ENCODE data around the gene KIRREL3. TPM values are rescaled to one million over a fixed set of nuclear protein-coding genes. Genes with fewer than 3 reads are reported as not detected.

The KIRREL3 gene
- total RNA-seq, 1 experiment from 2014 or later: 0.06 TPM

DNA sequence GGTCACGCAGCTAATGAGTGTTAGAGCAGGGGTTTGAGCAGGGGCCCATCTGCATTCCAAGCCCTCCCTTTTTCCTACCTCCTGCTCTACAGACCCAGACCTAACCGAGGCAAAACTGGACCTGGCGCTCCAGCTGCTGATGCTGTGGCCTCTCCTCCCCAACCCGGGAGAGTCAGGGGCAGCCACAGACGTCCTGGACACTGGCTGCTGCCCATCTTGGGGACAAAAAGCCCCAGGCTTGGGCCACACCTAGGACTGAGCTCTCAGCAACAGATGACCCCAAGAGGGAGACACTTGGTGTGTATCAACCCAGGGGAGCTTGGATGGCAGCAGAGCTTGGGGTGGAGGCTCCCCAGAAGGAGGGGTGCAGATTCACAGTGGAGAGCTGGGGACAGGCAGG, 472.5 kb downstream of the KIRREL3 start:
- Histone ChIP-seq H3K36me3 (no peaks in the 10 kb centered on the region), H3K9me3 (replicated peaks) (no peaks in the 10 kb centered on the region), H3K4me3 (no peak overlapping the region), H3K27me3 (no peaks in the 10 kb centered on the region), H3K4me1 (no peaks in the 10 kb centered on the region), H3K27ac (no peak overlapping the region)
- no peak for DNase-seq

DNA sequence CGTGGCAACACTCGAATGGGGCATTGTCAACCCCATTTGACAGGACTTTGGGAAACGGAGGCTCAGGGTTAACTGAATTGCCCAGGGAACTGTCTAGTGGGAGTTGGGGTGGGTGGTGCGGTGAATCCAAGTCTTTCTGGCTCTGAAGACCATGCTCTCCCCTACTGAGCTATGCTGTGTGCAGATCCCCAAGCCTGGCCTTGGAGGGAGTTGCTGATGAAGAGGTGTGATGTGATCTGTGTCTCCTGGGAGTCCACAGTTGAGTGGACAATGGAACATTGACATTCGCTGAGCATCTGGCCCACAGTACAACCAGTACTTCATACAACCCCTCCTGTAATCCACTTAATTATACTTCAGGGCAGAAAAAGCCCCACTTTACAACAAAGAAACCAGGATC, 472.9 kb downstream of the KIRREL3 start:
- no peaks in the 10 kb centered on the region for H3K27me3 ChIP-seq
- no peak overlapping the region for H3K27ac ChIP-seq
- no peak for DNase-seq
- no peaks in the 10 kb centered on the region for H3K9me3 ChIP-seq (replicated peaks)
- H3K36me3 ChIP-seq: no peaks in the 10 kb centered on the region
- no peak overlapping the region for H3K4me3 ChIP-seq
- no peaks in the 10 kb centered on the region for H3K4me1 ChIP-seq

DNA sequence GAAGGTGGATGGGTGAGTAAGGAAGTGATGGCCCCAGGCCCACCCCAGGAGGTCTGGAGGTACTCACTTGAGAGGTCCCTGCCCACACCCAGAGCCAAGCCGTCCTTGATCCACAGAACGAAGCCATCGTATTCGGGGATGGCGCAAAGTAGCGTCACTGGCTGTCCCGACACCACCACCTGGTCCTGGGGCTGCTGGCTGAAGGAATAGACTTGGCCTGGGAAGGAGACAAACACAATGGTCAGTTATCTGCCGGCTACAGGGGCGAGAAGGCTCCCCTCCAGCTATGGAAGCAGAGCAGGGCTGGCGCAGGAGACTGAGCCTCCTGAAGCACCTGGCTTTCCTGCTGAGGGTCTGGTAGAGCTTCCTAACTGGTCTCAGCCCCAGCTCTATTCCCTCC, 474.1 kb downstream of the KIRREL3 start:
- H3K4me1 ChIP-seq: no peaks in the 10 kb centered on the region
- no peaks in the 10 kb centered on the region for H3K36me3 ChIP-seq
- H3K27me3 ChIP-seq: no peaks in the 10 kb centered on the region
- no peak overlapping the region for H3K27ac ChIP-seq
- no peaks in the 10 kb centered on the region for H3K9me3 ChIP-seq (replicated peaks)
- H3K4me3 ChIP-seq: no peak overlapping the region
- DNase-seq: no peak

DNA sequence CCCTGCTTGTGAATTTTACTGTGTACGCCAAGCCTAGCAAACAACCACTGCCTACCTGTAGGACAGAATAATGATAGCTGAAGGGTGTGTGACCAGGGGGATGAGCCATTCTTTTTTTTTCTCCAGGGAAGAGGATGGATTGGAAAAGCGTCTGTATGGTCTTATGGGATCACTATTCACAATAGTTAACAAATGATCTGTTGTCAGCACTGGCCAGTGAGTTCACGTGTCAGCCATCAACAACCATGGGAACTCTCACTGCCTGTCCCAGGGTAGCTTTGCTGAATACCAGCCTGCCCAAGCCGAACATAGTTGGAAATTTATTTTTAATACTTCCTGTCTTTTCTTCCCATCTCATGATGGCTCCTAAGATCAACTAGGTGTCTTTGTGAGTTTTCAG, 474.9 kb downstream of the KIRREL3 start:
- Histone ChIP-seq H3K9me3 (replicated peaks) (no peaks in the 10 kb centered on the region), H3K4me3 (no peak overlapping the region), H3K4me1 (no peaks in the 10 kb centered on the region), H3K27me3 (no peaks in the 10 kb centered on the region), H3K27ac (no peak overlapping the region), H3K36me3 (no peaks in the 10 kb centered on the region)
- DNase-seq: no peak

DNA sequence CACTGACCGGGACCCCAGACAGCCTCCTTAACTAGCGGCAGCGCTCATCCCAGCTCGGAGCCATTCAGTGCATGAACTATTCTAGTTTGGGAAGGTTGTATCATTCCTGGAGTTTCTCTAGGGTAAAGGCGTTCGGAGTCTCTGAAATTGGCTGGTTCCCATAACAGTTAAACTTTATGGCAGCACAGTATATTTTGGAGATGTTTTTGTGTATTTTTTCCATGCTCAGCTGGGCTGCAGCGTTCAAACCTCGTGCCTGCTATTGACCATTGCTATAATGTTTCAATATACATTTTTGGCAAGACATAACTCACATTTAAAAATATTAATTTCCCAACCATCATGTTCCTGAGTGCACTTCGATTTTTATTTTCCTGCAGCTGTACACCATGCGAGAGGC, 475.4 kb downstream of the KIRREL3 start:
- Histone ChIP-seq H3K4me3 (no peak overlapping the region), H3K36me3 (no peaks in the 10 kb centered on the region), H3K27ac (no peak overlapping the region), H3K4me1 (peaks cover 3% of the 10 kb centered on the region), H3K9me3 (replicated peaks) (no peaks in the 10 kb centered on the region), H3K27me3 (no peaks in the 10 kb centered on the region)
- DNase-seq: no peak

DNA sequence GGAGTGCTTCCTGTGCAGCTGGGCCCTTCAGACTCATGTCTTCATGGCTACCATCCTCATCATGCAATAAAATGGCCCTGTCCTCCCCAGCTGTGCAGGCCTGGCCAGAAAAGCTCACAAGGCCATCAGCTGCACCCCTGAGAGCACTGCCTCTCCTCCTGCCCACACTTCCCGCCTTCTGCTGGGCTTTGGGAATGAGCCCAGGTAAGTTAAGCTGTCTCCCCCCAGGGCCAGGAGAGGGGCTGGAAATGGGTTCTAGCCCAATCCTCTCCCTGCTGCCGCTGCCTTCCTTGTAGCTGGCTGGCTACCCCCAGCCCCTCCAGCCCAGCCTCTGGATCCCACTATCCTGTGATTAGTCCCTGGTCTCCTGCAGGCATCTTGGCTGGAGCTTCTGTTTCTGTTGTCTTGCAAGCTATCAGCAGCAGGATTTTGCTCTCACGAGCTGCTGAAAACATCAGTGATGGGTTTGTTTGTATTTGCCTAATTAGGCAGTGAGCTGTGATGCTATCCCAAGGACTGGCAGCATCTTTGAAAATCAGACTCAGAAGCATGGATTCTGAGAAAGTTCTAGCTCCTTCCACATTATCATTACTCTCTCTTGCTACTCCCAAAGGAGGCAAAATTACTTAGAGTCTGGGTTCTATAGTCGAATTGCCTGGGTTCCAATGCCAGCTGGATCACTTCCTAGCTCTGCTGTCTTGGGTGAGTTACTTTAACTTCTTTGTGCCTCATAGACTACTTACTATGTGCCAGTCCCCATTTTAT, 476.9 kb downstream of the KIRREL3 start:
- no peaks in the 10 kb centered on the region for H3K36me3 ChIP-seq
- H3K9me3 ChIP-seq (replicated peaks): no peaks in the 10 kb centered on the region
- H3K4me1 ChIP-seq: peaks cover 15% of the 10 kb centered on the region
- H3K27me3 ChIP-seq: no peaks in the 10 kb centered on the region
- no peak overlapping the region for H3K4me3 ChIP-seq
- H3K27ac ChIP-seq: no peak overlapping the region
- DNase-seq: no peak

DNA sequence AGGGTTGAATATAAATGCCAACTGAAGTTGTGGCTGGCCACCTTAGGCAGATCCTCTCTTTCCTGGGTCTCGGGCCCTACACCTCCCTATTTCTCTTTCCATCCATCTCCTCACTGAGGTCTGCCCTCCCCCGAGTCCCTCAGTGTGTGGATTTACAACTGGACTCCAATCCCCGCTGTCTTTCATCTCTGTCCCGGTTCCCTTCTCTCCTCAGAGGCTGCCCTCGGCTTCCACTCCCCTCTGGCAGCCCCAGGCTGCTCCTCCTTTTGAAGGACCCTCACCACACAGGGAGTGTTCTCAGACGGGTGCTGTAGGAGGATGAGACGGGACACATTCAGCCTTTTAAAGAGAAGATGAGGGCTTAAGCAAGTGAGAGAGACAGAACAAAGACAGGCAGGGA, 478.0 kb downstream of the KIRREL3 start:
- Histone ChIP-seq H3K36me3 (no peaks in the 10 kb centered on the region), H3K27me3 (no peaks in the 10 kb centered on the region), H3K4me3 (no peak overlapping the region), H3K27ac (no peak overlapping the region), H3K4me1 (peaks cover 15% of the 10 kb centered on the region), H3K9me3 (replicated peaks) (no peaks in the 10 kb centered on the region)
- no peak for DNase-seq

DNA sequence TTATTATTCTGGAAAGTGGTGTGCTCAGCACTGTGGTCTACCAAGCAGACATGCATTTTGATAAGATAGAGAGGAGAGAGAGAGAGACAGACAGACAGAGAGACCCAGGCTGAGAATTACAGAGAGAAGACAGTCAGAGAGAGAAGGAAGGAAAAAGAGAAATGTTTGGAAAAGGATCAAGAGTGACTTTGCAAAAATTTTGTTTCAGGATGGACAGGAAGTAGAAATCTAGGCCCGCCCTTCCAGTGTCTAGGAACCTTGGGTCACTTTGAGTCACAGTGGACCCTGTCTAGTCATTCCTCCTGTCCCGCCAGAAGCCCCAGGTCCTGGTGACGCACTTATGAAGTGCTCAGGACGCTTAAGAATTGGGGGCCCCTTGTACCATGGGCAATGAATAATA, 478.4 kb downstream of the KIRREL3 start:
- Histone ChIP-seq H3K9me3 (replicated peaks) (no peaks in the 10 kb centered on the region), H3K4me1 (peaks cover 15% of the 10 kb centered on the region), H3K27me3 (no peaks in the 10 kb centered on the region), H3K27ac (no peak overlapping the region), H3K36me3 (no peaks in the 10 kb centered on the region), H3K4me3 (no peak overlapping the region)
- no peak for DNase-seq

DNA sequence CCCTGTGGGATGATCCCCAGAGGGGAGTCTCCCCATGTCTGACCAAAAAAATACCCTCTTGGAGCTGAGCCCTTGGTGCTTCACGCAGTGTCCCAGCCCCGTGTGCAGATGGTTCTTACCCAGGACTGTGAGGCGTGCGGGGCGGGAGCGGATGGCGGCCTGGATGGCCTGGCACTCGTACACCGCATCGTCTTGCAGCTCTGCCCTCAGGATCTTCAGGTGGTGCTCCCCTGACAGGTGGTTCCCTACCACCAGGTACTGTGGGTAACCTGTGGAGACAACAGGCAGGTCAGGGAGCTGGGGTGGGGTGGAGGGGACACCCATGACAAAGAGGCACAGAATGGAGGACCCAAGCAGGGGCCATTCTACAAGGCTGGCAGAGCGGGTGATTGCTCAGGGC, 479.4 kb downstream of the KIRREL3 start:
- DNase-seq: no peak
- H3K36me3 ChIP-seq: no peaks in the 10 kb centered on the region
- no peak overlapping the region for H3K4me3 ChIP-seq
- no peaks in the 10 kb centered on the region for H3K27me3 ChIP-seq
- H3K27ac ChIP-seq: no peak overlapping the region
- no peaks in the 10 kb centered on the region for H3K9me3 ChIP-seq (replicated peaks)
- peaks cover 15% of the 10 kb centered on the region for H3K4me1 ChIP-seq

DNA sequence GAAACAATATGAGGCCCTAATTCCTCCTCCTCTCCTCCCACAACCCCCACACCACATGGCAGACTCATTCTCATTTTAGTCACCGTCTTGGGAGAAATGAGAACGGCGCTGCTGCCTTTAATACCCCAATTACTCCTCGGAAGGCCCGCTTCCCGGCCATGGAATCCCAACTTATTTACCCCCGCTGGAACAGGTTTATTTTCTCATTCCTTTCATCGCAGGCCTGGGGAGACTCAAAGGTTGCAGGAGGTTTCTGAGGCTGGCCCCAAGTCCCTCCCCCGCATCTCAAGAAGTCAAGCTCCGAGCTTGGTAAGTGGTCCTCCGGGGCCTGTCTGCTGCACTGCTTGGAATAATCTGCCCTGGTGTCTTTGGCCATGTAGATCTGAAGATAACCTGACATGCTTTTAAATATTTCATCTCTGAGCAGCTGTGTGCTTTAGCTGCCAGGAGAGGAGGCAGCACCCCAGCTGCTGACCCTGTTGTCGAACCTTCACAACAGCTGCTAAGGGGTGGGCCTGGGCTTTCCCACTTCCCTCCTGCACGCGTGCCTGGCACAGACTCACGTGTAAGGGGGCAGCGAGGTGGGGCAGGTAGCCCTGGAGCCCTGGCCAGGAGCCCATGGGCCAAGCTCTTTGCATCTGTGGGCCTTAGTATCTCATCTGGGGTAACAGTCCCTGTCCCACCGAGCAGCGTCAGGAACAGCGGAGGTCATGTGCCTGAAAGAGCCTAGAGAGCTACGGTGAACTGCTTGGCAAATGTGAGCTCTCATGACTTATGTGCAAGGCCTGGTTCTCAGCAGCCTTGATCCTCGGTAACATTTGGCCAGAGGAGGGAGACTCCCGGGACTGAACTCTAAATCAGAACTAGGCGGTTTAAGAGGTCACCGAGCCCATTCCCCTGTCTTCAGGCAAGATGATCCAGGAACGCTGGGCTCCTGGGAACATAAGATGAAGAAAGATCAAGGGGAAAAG, 480.5 kb downstream of the KIRREL3 start:
- peak overlapping the region; percentile 47 for H3K27ac ChIP-seq
- H3K4me3 ChIP-seq: no peak overlapping the region
- H3K4me1 ChIP-seq: peaks cover 15% of the 10 kb centered on the region
- DNase-seq: peak; percentile 60 to 70
- H3K36me3 ChIP-seq: no peaks in the 10 kb centered on the region
- H3K27me3 ChIP-seq: no peaks in the 10 kb centered on the region
- H3K9me3 ChIP-seq (replicated peaks): no peaks in the 10 kb centered on the region

DNA sequence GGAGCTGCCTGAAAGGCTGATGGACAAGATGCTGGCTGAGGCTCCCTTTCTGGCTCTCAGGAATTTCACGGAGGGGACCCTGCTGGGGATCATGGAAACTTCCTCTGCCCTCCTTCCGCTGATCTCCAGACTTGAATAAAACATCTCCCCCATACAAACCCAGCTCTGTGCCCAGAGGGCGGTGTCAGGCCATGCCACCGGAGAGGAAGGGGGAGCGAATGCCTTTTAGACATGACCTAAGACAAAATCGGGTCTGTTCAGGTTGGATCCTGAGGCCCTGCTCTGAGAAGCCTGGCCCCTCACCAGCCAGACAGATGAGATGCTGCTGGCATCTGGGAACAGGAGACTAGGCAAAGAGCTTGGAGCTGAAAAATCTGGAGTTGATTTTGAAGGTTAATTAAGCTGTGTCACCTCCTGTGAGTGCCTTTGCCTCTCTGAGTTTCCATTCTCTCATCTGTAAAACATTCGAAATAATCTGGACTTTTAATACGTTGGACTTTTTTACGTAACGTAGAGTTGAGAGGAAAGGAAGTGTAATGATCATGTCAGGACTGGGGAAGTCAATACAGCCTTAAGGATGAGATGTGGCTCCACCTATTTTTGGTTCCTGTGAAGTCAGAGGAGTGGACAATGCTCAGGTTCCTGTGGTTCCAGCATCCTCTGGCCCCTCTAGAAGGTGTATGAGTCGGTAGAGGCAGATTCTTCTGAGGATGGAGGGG, 481.4 kb downstream of the KIRREL3 start:
- Histone ChIP-seq H3K4me3 (no peak overlapping the region), H3K27ac (peak overlapping the region; percentile 47; the same call in 1 of the 2 replicates), H3K27me3 (no peaks in the 10 kb centered on the region), H3K9me3 (replicated peaks) (no peaks in the 10 kb centered on the region), H3K36me3 (no peaks in the 10 kb centered on the region), H3K4me1 (peaks cover 15% of the 10 kb centered on the region)
- DNase-seq: no peak

DNA sequence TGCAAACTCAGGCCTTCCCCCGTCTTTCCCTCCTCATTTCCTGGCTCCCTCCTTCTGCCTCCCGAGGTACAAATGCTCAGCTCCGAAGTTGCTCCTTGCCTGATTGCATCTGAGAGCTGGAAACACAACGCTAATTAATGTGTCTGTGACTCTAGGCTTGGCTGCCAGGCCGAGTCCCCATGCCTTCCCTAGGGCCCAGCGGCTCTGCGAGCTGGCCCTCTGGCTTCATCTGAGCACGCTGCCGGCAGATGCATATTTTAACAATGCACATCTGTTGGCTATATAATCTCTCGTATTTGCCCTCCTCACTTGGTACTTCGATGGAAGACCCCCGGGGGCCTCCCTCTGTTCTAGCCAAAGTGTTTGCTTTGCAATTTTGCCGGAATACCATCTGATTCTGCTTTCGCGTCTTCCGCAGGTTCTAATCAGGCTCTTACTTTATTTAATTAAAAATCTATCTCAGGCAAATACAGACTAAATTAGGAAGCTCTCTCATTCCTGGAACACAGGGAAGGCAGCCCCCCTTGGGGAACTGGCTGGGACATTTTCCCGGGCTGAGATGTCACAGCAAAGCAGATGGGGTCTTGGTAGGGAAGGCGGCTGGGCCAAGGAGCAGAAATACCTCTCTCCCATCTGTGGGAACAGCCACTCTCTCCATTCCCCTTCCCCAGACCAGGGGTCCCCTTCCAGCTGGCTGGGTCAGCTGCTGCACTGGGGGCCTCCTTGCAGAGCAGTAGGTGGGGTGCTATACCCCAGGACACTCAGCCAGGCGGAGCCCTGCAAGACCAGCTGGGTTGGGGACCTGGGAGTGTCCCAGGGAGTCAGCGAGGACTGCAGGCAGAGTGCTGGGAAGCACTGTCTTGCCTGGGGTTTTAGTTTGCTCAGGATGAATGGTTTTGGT, 482.2 kb downstream of the KIRREL3 start:
- peaks cover 15% of the 10 kb centered on the region for H3K4me1 ChIP-seq

DNA sequence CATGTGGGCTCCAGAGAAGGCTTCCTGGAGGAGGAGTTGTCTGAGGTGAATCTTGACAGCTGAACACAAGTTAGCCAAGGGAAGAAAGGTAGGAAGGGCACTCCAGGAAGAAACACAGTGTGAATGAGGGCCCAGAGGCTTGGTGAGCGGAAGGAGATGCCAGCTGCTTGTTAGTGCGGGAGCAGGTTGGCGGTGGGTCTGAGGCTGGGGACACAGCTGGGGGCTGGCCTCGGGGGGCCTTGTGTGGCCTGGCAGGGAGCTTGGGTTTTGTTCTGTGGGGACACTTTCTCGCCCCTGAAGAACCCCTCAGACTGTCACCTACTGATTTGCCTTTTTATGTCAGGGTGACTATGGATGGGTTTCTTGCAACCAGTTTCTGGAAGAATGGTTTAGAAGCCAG, 485.1 kb downstream of the KIRREL3 start:
- H3K27ac ChIP-seq: no peak overlapping the region
- H3K4me1 ChIP-seq: peaks cover 14% of the 10 kb centered on the region
- no peaks in the 10 kb centered on the region for H3K36me3 ChIP-seq
- DNase-seq: no peak
- H3K27me3 ChIP-seq: no peaks in the 10 kb centered on the region
- H3K9me3 ChIP-seq (replicated peaks): no peaks in the 10 kb centered on the region
- no peak overlapping the region for H3K4me3 ChIP-seq

More for the DNA sequence above, 482.2 kb downstream of the KIRREL3 start:
- Histone ChIP-seq H3K4me3 (no peak overlapping the region), H3K36me3 (no peaks in the 10 kb centered on the region), H3K27me3 (no peaks in the 10 kb centered on the region), H3K9me3 (replicated peaks) (no peaks in the 10 kb centered on the region), H3K27ac (no peak overlapping the region)
- no peak for DNase-seq

DNA sequence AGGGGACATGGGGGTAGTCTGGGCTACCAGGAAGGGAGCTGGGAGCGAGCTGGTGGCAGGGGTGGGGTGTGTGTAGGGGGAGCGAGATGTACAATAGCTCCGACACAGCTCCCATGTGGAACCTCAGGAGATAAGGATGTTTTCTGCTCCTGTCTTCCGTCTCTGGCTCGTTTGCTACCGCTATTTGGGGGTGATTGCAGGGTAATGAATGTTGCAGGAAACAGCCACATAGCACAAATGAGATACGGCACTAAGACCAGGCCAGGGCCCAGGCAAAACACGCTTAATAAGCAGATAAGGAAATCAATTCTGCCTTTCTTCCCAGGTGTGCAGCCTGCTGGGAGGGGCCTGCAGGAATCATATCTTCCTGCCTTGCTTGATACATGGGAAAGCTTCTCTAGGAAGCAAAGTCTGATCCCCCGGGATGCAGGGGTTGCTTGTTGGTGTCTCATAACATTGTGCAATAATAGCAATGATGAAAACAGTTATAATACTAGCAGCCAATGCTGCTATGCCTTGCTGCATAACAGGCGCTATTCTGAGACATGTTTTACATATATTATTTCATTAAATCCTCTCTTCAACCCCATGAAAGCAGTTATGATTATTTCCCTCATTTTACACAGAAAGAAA, 486.4 kb downstream of the KIRREL3 start:
- Histone ChIP-seq H3K4me3 (no peak overlapping the region), H3K27ac (no peak overlapping the region), H3K4me1 (peaks cover 2% of the 10 kb centered on the region), H3K36me3 (no peaks in the 10 kb centered on the region), H3K9me3 (replicated peaks) (no peaks in the 10 kb centered on the region), H3K27me3 (no peaks in the 10 kb centered on the region)
- DNase-seq: no peak
